Ishikawa (cell line): ENCODE data around the gene TYK2.

Experiments used
- CEBPB ChIP-seq: IDR thresholded peaks from 2 replicates; pipeline ENCODE4 v1.6.1; 2012
- CREB1 ChIP-seq: IDR thresholded peaks from 2 replicates; pipeline ENCODE4 v1.6.1; 2012; ENCODE audit warnings: low read depth
- EGR1 ChIP-seq: IDR thresholded peaks from 2 replicates; pipeline ENCODE4 v1.6.1; 2012
- EP300 ChIP-seq: IDR thresholded peaks from 2 replicates; pipeline ENCODE4 v1.6.1; 2012; ENCODE audit warnings: borderline replicate concordance
- FOXM1 ChIP-seq: IDR thresholded peaks from 2 replicates; pipeline ENCODE4 v1.6.1; 2012; ENCODE audit warnings: low read depth, borderline replicate concordance
- MAX ChIP-seq: IDR thresholded peaks from 2 replicates; pipeline ENCODE4 v1.6.1; 2012
- NFIC ChIP-seq: IDR thresholded peaks from 2 replicates; pipeline ENCODE4 v1.6.1; 2012
- RAD21 ChIP-seq: IDR thresholded peaks from 2 replicates; pipeline ENCODE4 v1.6.1; 2012; ENCODE audit warnings: low read depth
- REST ChIP-seq: IDR thresholded peaks from 2 replicates; pipeline ENCODE4 v1.6.1; 2012; ENCODE audit warnings: low read depth, mild to moderate bottlenecking
- TAF1 ChIP-seq: IDR thresholded peaks from 2 replicates; pipeline ENCODE4 v1.6.1; 2012; ENCODE audit warnings: low read depth, mild to moderate bottlenecking
- TCF12 ChIP-seq: IDR thresholded peaks from 2 replicates; pipeline ENCODE4 v1.6.1; 2012; ENCODE audit warnings: low read depth
- TEAD4 ChIP-seq: IDR thresholded peaks from 2 replicates; pipeline ENCODE4 v1.6.1; 2012
- USF1 ChIP-seq: IDR thresholded peaks from 2 replicates; pipeline ENCODE4 v1.6.1; 2012
- YY1 ChIP-seq: IDR thresholded peaks from 2 replicates; pipeline ENCODE4 v1.6.1; 2012; ENCODE audit warnings: low read depth
- ZBTB7A ChIP-seq: IDR thresholded peaks from 2 replicates; pipeline ENCODE4 v1.6.1; 2012; ENCODE audit warnings: low read depth

TYK2 gene

GRCh38 chr19:10398819-10399218 is 18.4 kb upstream of the TYK2 start:
- TF ChIP-seq USF1: no peak
- TF ChIP-seq TEAD4: no peak
- TF ChIP-seq TAF1: no peak
- no peak for TF ChIP-seq ZBTB7A
- no peak for TF ChIP-seq RAD21
- TF ChIP-seq CEBPB: no peak
- no peak for TF ChIP-seq CREB1
- TF ChIP-seq MAX: no peak
- TF ChIP-seq TCF12: no peak

- no peak for TF ChIP-seq RAD21
- TF ChIP-seq EGR1: no peak
- TF ChIP-seq EP300: no peak
- TF ChIP-seq YY1: no peak
- TF ChIP-seq TCF12: no peak
- no peak for TF ChIP-seq NFIC
- no peak for TF ChIP-seq FOXM1
- TF ChIP-seq TEAD4: no peak
- no peak for TF ChIP-seq REST
- TF ChIP-seq MAX: no peak
- TF ChIP-seq CREB1: no peak
- no peak for TF ChIP-seq TAF1
- TF ChIP-seq CEBPB: no peak
- TF ChIP-seq ZBTB7A: no peak
- no peak for TF ChIP-seq USF1
Observed at GRCh38 chr19:10395917-10396316, 15.5 kb upstream of the TYK2 start.

- TF ChIP-seq USF1 (no peak), CREB1 (no peak), RAD21 (no peak), FOXM1 (no peak), MAX (no peak), TAF1 (no peak), TCF12 (no peak), EP300 (no peak), ZBTB7A (no peak), CEBPB (no peak), YY1 (no peak), REST (no peak), NFIC (no peak), EGR1 (no peak), TEAD4 (no peak)
Observed at GRCh38 chr19:10395436-10395835, 15.1 kb upstream of the TYK2 start.

GRCh38 chr19:10395003-10395402 is 14.6 kb upstream of the TYK2 start:
- no peak for TF ChIP-seq USF1
- no peak for TF ChIP-seq REST
- TF ChIP-seq TAF1: no peak
- no peak for TF ChIP-seq CEBPB
- TF ChIP-seq TCF12: no peak
- TF ChIP-seq FOXM1: no peak
- TF ChIP-seq RAD21: no peak
- TF ChIP-seq TEAD4: no peak
- TF ChIP-seq NFIC: no peak
- TF ChIP-seq MAX: no peak
- no peak for TF ChIP-seq YY1
- TF ChIP-seq EGR1: no peak
- TF ChIP-seq EP300: no peak
